Glutamatergic neuron (in vitro differentiated cells): Measurements from ENCODE around the gene PIEZO1. TPM values are rescaled to one million over a fixed set of nuclear protein-coding genes. Genes with fewer than 3 reads are reported as not detected.

Experiments
- DNase-seq: peaks from one replicate; pipeline ENCODE4 v3.0.0; 2022
- H3K27ac Mint-ChIP-seq: one replicate; pipeline ENCODE4 v1.8.0; 2020; ENCODE audit warnings: mild to moderate bottlenecking, mixed read lengths, inconsistent platforms; ENCODE audit not compliant: unreplicated experiment
- H3K27me3 Mint-ChIP-seq: one replicate; pipeline ENCODE4 v1.8.0; 2020; ENCODE audit warnings: mild to moderate bottlenecking, moderate library complexity, mixed read lengths, inconsistent platforms; ENCODE audit not compliant: unreplicated experiment
- H3K36me3 Mint-ChIP-seq: one replicate; pipeline ENCODE4 v1.8.0; 2020; ENCODE audit warnings: mild to moderate bottlenecking, mixed read lengths, inconsistent platforms; ENCODE audit not compliant: unreplicated experiment
- H3K4me1 Mint-ChIP-seq: one replicate; pipeline ENCODE4 v1.8.0; 2020; ENCODE audit warnings: mild to moderate bottlenecking, low read depth, mixed read lengths, inconsistent platforms; ENCODE audit not compliant: unreplicated experiment
- H3K4me3 Mint-ChIP-seq: one replicate; pipeline ENCODE4 v1.8.0; 2020; ENCODE audit warnings: mild to moderate bottlenecking, mixed read lengths, inconsistent platforms; ENCODE audit not compliant: unreplicated experiment
- H3K9me3 Mint-ChIP-seq: one replicate; pipeline ENCODE4 v1.8.0; 2020; ENCODE audit warnings: mild to moderate bottlenecking, moderate library complexity, mixed read lengths, inconsistent platforms; ENCODE audit not compliant: unreplicated experiment
- CTCF ChIP-seq: fragments of 200-600 bp; sonication (generic); IDR thresholded peaks from one replicate; pipeline ENCODE4 v1.5.0; 2021; ENCODE audit not compliant: partially characterized antibody, unreplicated experiment
- total RNA-seq: library from RNA; stranded (reverse); fragmentation: NEBNext Ultra II Directional; extraction: Animal tissue kit (Norgen Biotek cat#: 25700); gene quantifications from one replicate; pipeline ENCODE4 v1.2.1, GENCODE V29; 2021; ENCODE audit not compliant: unreplicated experiment

PIEZO1 gene
- total RNA-seq, 1 donor from 2014 or later: 12.3 TPM

GRCh38 chr16:88819126-88819525 is 34.1 kb upstream of the PIEZO1 start:
- H3K36me3 Mint-ChIP-seq: no peaks in the 10 kb centered on the region
- TF ChIP-seq CTCF: no peak
- DNase-seq: no peak
- no peak overlapping the region for H3K27ac Mint-ChIP-seq
- H3K9me3 Mint-ChIP-seq: peaks cover 2% of the 10 kb centered on the region
- H3K27me3 Mint-ChIP-seq: peaks cover 5% of the 10 kb centered on the region
- H3K4me1 Mint-ChIP-seq: no peaks in the 10 kb centered on the region
- H3K4me3 Mint-ChIP-seq: no peak overlapping the region

- H3K36me3 Mint-ChIP-seq: no peaks in the 10 kb centered on the region
Observed at GRCh38 chr16:88818575-88818874, 33.5 kb upstream of the PIEZO1 start.

GRCh38 chr16:88817785-88818574 is 33.0 kb upstream of the PIEZO1 start:
- Mint-ChIP-seq H3K27ac (no peak overlapping the region), H3K4me3 (no peak overlapping the region), H3K36me3 (no peaks in the 10 kb centered on the region), H3K9me3 (peaks cover 2% of the 10 kb centered on the region), H3K27me3 (peaks cover 4% of the 10 kb centered on the region), H3K4me1 (peaks cover 4% of the 10 kb centered on the region)
- TF ChIP-seq CTCF: no peak
- no peak for DNase-seq

More at GRCh38 chr16:88818575-88818874, 33.5 kb upstream of the PIEZO1 start:
- Mint-ChIP-seq H3K27ac (no peak overlapping the region), H3K9me3 (peaks cover 2% of the 10 kb centered on the region), H3K4me1 (peaks cover 3% of the 10 kb centered on the region), H3K27me3 (peaks cover 5% of the 10 kb centered on the region), H3K4me3 (no peak overlapping the region)
- no peak for DNase-seq
- no peak for TF ChIP-seq CTCF

GRCh38 chr16:88816736-88817535 is 31.9 kb upstream of the PIEZO1 start:
- H3K9me3 Mint-ChIP-seq: peaks cover 2% of the 10 kb centered on the region
- peaks cover 4% of the 10 kb centered on the region for H3K4me1 Mint-ChIP-seq
- no peak overlapping the region for H3K27ac Mint-ChIP-seq
- TF ChIP-seq CTCF: no peak
- no peaks in the 10 kb centered on the region for H3K36me3 Mint-ChIP-seq
- no peak overlapping the region for H3K4me3 Mint-ChIP-seq
- peaks cover 2% of the 10 kb centered on the region for H3K27me3 Mint-ChIP-seq
- no peak for DNase-seq
